Stimulated activated CD8-positive, alpha-beta memory T cell treated with anti-CD3 and anti-CD28 coated beads, Interleukin-4, amount 100 ng/mL, for 4 hours (primary cell): Measurements from ENCODE around the gene NGDN.
"Not testable (repeated sequence)": the region's sequence is repeated elsewhere in the genome, so short reads cannot be mapped to it uniquely, and the experiment has no call there.

Source experiments
- DNase-seq, 2 donors: peaks; one replicate each; pipeline ENCODE4 v3.0.0-alpha.2; 2020; ENCODE audit warnings: low read depth in 2 of 2, low spot score in 1 of 2

Gene NGDN

GRCh38 chr14:23469127-23469905 is at the start of gene NGDN:
TSS of gene NGDN (plus strand) at chr14:23469703. CDS start at chr14:23469716, 13 bp downstream.
- DNase-seq: peak; percentile 76 to 83

- DNase-seq: no peak
Observed at GRCh38 chr14:23421594-23421993, 47.9 kb upstream of the NGDN start.

GRCh38 chr14:23423657-23424056 is 45.8 kb upstream of the NGDN start:
- DNase-seq: no peak

GRCh38 chr14:23425169-23425568 is 44.3 kb upstream of the NGDN start:
- no peak for DNase-seq

- not testable (repeated sequence) for DNase-seq
Observed at GRCh38 chr14:23425798-23426197, 43.7 kb upstream of the NGDN start.

- no peak for DNase-seq
Observed at GRCh38 chr14:23428686-23429495, 40.6 kb upstream of the NGDN start.

GRCh38 chr14:23430016-23430722 is 39.3 kb upstream of the NGDN start:
- no peak for DNase-seq

- DNase-seq: no peak
Observed at GRCh38 chr14:23430723-23431085, 38.8 kb upstream of the NGDN start.

GRCh38 chr14:23431486-23431885 is 38.0 kb upstream of the NGDN start:
- no peak for DNase-seq

- DNase-seq: no peak
Observed at GRCh38 chr14:23432102-23432925, 37.2 kb upstream of the NGDN start.

- no peak for DNase-seq
Observed at GRCh38 chr14:23432946-23433345, 36.6 kb upstream of the NGDN start.

- no peak for DNase-seq
Observed at GRCh38 chr14:23433457-23433856, 36.0 kb upstream of the NGDN start.

- no peak for DNase-seq
Observed at GRCh38 chr14:23434488-23435222, 34.8 kb upstream of the NGDN start.

- no peak for DNase-seq
Observed at GRCh38 chr14:23435543-23436326, 33.8 kb upstream of the NGDN start, which contains the start of gene MYH7. TSS of gene MYH7 (minus strand) at chr14:23435660. CDS start at chr14:23433732, 1,928 bp downstream.

- no peak for DNase-seq
Observed at GRCh38 chr14:23436327-23437132, 33.0 kb upstream of the NGDN start.

- no peak for DNase-seq
Observed at GRCh38 chr14:23437133-23438100, 32.1 kb upstream of the NGDN start.
